IPS-18c (cell line): Measurements from ENCODE around the gene CLHC1.
"Not testable (repeated sequence)": the region's sequence is repeated elsewhere in the genome, so short reads cannot be mapped to it uniquely, and the experiment has no call there.

ENCODE experiments used
- H3K4me3 ChIP-seq: 2 replicates; pipeline ENCODE4 v1.7.0; 2013; ENCODE audit warnings: low read depth, mild to moderate bottlenecking, low read length, moderate library complexity; ENCODE audit not compliant: insufficient read depth
- H3K9me3 ChIP-seq: one replicate; pipeline ENCODE4 v1.6.1; 2013; ENCODE audit warnings: mild to moderate bottlenecking, low read length, moderate library complexity; ENCODE audit not compliant: control insufficient read depth, insufficient read depth

The CLHC1 gene

GRCh38 chr2:55236992-55237543 is 5.0 kb upstream of the CLHC1 start:
- Histone ChIP-seq H3K9me3 (no peaks in the 10 kb centered on the region), H3K4me3 (no peak overlapping the region)

- H3K4me3 ChIP-seq: no peak overlapping the region
Measured at GRCh38 chr2:55235724-55236538, 3.8 kb upstream of the CLHC1 start.

GRCh38 chr2:55233658-55233940 is 1.5 kb upstream of the CLHC1 start:
- Histone ChIP-seq H3K9me3 (no peaks in the 10 kb centered on the region), H3K4me3 (peak overlapping the region; percentile 87)

More at GRCh38 chr2:55235724-55236538, 3.8 kb upstream of the CLHC1 start:
- no peaks in the 10 kb centered on the region for H3K9me3 ChIP-seq

- H3K4me3 ChIP-seq: peak overlapping the region; percentile 87
- no peaks in the 10 kb centered on the region for H3K9me3 ChIP-seq
Measured at GRCh38 chr2:55232863-55233657, 967 bp upstream of the CLHC1 start.

- H3K4me3 ChIP-seq: peak overlapping the region; percentile 87
- no peaks in the 10 kb centered on the region for H3K9me3 ChIP-seq
Measured at GRCh38 chr2:55231546-55232083, 478 bp downstream of the CLHC1 start.

- H3K4me3 ChIP-seq: no peak overlapping the region; the same call in 1 of the 2 replicates
Measured at GRCh38 chr2:55230551-55230950, 1.5 kb downstream of the CLHC1 start.

GRCh38 chr2:55229221-55229620 is 2.9 kb downstream of the CLHC1 start:
- H3K9me3 ChIP-seq: no peaks in the 10 kb centered on the region
- H3K4me3 ChIP-seq: no peak overlapping the region

More at GRCh38 chr2:55230551-55230950, 1.5 kb downstream of the CLHC1 start:
- H3K9me3 ChIP-seq: no peaks in the 10 kb centered on the region

- Histone ChIP-seq H3K4me3 (no peak overlapping the region), H3K9me3 (no peaks in the 10 kb centered on the region)
Measured at GRCh38 chr2:55228226-55228563, 3.9 kb downstream of the CLHC1 start.

- not testable (repeated sequence) for H3K9me3 ChIP-seq, H3K4me3 ChIP-seq
Measured at GRCh38 chr2:55227437-55228225, 4.5 kb downstream of the CLHC1 start.

GRCh38 chr2:55225481-55226020 is 6.5 kb downstream of the CLHC1 start:
- Histone ChIP-seq H3K9me3 (no peaks in the 10 kb centered on the region), H3K4me3 (no peak overlapping the region)

GRCh38 chr2:55224761-55225261 is 7.3 kb downstream of the CLHC1 start:
- Histone ChIP-seq H3K4me3 (no peak overlapping the region), H3K9me3 (no peaks in the 10 kb centered on the region)

- no peak overlapping the region; the same call in 1 of the 2 replicates for H3K4me3 ChIP-seq
- H3K9me3 ChIP-seq: no peaks in the 10 kb centered on the region
Measured at GRCh38 chr2:55223958-55224760, 7.9 kb downstream of the CLHC1 start.

GRCh38 chr2:55213822-55214221 is 18.3 kb downstream of the CLHC1 start:
- no peak overlapping the region for H3K4me3 ChIP-seq
- no peaks in the 10 kb centered on the region for H3K9me3 ChIP-seq

GRCh38 chr2:55204950-55205349 is 27.1 kb downstream of the CLHC1 start:
- no peaks in the 10 kb centered on the region for H3K9me3 ChIP-seq
- H3K4me3 ChIP-seq: no peak overlapping the region

- no peak overlapping the region for H3K4me3 ChIP-seq
- H3K9me3 ChIP-seq: no peaks in the 10 kb centered on the region
Measured at GRCh38 chr2:55204536-55204935, 27.6 kb downstream of the CLHC1 start.

- Histone ChIP-seq H3K4me3 (no peak overlapping the region), H3K9me3 (no peaks in the 10 kb centered on the region)
Measured at GRCh38 chr2:55200416-55200815, 31.7 kb downstream of the CLHC1 start.
